NCI-H774 (cell line): ENCODE data around the gene ASPSCR1.
"Not testable (repeated sequence)": the region's sequence is repeated elsewhere in the genome, so short reads cannot be mapped to it uniquely, and the experiment has no call there.

Experiments used
- DNase-seq: peaks from one replicate; lab custom pipeline; 2025; lab: John Stamatoyannopoulos, UW

The ASPSCR1 gene

GRCh38 chr17:81941484-81942166, 35.8 kb upstream of the ASPSCR1 start:
- DNase-seq, result peak; percentile 47

GRCh38 chr17:81942167-81942553, 35.3 kb upstream of the ASPSCR1 start:
- DNase-seq, result no peak

GRCh38 chr17:81944858-81945257, 32.6 kb upstream of the ASPSCR1 start:
- no peak for DNase-seq

GRCh38 chr17:81947189-81947588, 30.2 kb upstream of the ASPSCR1 start, which contains the start of gene MYADML2:
Gene MYADML2 (minus strand): TSS chr17:81947233. CDS start chr17:81941741, 5,492 bp downstream.
- DNase-seq, result no peak

GRCh38 chr17:81948635-81949378, 28.6 kb upstream of the ASPSCR1 start:
- no peak for DNase-seq

GRCh38 chr17:81950501-81950900, 26.9 kb upstream of the ASPSCR1 start:
- no peak for DNase-seq

- no peak for DNase-seq
These were observed 25.4 kb upstream of the ASPSCR1 start for GRCh38 chr17:81951785-81952684.

GRCh38 chr17:81952792-81953228, 24.6 kb upstream of the ASPSCR1 start:
- no peak for DNase-seq

GRCh38 chr17:81953443-81953842, 24.0 kb upstream of the ASPSCR1 start:
- DNase-seq, result not testable (repeated sequence)

GRCh38 chr17:81954131-81955057, 23.0 kb upstream of the ASPSCR1 start:
- no peak for DNase-seq

- no peak for DNase-seq
These were observed 22.3 kb upstream of the ASPSCR1 start for GRCh38 chr17:81955058-81955681.

GRCh38 chr17:81955756-81956544, 21.5 kb upstream of the ASPSCR1 start:
- DNase-seq, result no peak

- no peak for DNase-seq
These were observed 20.5 kb upstream of the ASPSCR1 start for GRCh38 chr17:81956607-81957589.

- no peak for DNase-seq
These were observed 19.6 kb upstream of the ASPSCR1 start for GRCh38 chr17:81957691-81958432.

- DNase-seq, result no peak
These were observed 18.6 kb upstream of the ASPSCR1 start for GRCh38 chr17:81958633-81959342.

GRCh38 chr17:81959362-81960129, 17.9 kb upstream of the ASPSCR1 start:
- peak; percentile 40 for DNase-seq
